GM13976 (cell line): ENCODE data around the gene MYO1D.
"Not testable (repeated sequence)": the region's sequence is repeated elsewhere in the genome, so short reads cannot be mapped to it uniquely, and the experiment has no call there.

Source experiments
- DNase-seq: peaks from one replicate; pipeline ENCODE4 v3.0.0; 2012; ENCODE audit warnings: low spot score
- CTCF ChIP-seq: IDR thresholded peaks from 2 replicates; pipeline ENCODE4 v1.5.1; 2012; ENCODE audit warnings: borderline replicate concordance, mild to moderate bottlenecking; ENCODE audit not compliant: insufficient read depth; ENCODE audit errors: extremely low read depth, missing control alignments, control extremely low read depth
- in situ Hi-C: fragments of 300-500 bp; cut with MboI; formaldehyde crosslinking; loops from one replicate; pipeline ENCODE4 v1.12.0; 2022; ENCODE audit warnings: low sequenced_read_pairs, mixed read lengths, inconsistent platforms; ENCODE audit not compliant: unreplicated experiment

MYO1D gene

GRCh38 chr17:32528825-32529224 is 348.1 kb downstream of the MYO1D start:
- no peak for TF ChIP-seq CTCF
- no peak for DNase-seq
- in situ Hi-C loops: no loop called here

GRCh38 chr17:32527146-32527545 is 349.8 kb downstream of the MYO1D start:
- DNase-seq: no peak
- in situ Hi-C loops: no loop called here
- TF ChIP-seq CTCF: no peak

- in situ Hi-C loops: no loop called here
- DNase-seq: no peak
- TF ChIP-seq CTCF: no peak
Measured at GRCh38 chr17:32525122-32525521, 351.8 kb downstream of the MYO1D start.

GRCh38 chr17:32524553-32524880 is 352.4 kb downstream of the MYO1D start:
- in situ Hi-C loops, DNase-seq: not testable (repeated sequence)

- DNase-seq: peak; percentile 72
- TF ChIP-seq CTCF: no peak
- in situ Hi-C loops: no loop called here
Measured at GRCh38 chr17:32523827-32524552, 352.9 kb downstream of the MYO1D start.

- no peak for TF ChIP-seq CTCF
- peak; percentile 71 for DNase-seq
- in situ Hi-C loops: no loop called here
Measured at GRCh38 chr17:32523017-32523680, 353.8 kb downstream of the MYO1D start.

- no peak for DNase-seq
- TF ChIP-seq CTCF: no peak
- in situ Hi-C loops: no loop called here
Measured at GRCh38 chr17:32520737-32521404, 356.1 kb downstream of the MYO1D start.
